GM18861 (cell line): ENCODE data around the gene TMPRSS5.
A peak's percentile ranks its signal among the peaks of the same experiment; 100 is the strongest.
"Not testable (repeated sequence)": the region's sequence is repeated elsewhere in the genome, so short reads cannot be mapped to it uniquely, and the experiment has no call there.

Experiments used
- ATAC-seq: cut with Tn5 transposase; IDR thresholded peaks from one replicate; pipeline ENCODE4 v1.9.1; 2021; ENCODE audit not compliant: unreplicated experiment

Gene TMPRSS5

GRCh38 chr11:113697756-113698407 is 8.2 kb downstream of the TMPRSS5 start:
- ATAC-seq = no peak

GRCh38 chr11:113697111-113697510 is 9.0 kb downstream of the TMPRSS5 start:
- ATAC-seq = no peak

GRCh38 chr11:113695207-113695606 is 10.9 kb downstream of the TMPRSS5 start:
- no peak for ATAC-seq

- ATAC-seq = no peak
Measured at GRCh38 chr11:113694390-113694789, 11.7 kb downstream of the TMPRSS5 start.

- ATAC-seq = no peak
Measured at GRCh38 chr11:113693030-113693429, 13.1 kb downstream of the TMPRSS5 start.

- no peak for ATAC-seq
Measured at GRCh38 chr11:113690619-113691569, 15.2 kb downstream of the TMPRSS5 start.

- ATAC-seq = no peak
Measured at GRCh38 chr11:113689768-113690618, 16.1 kb downstream of the TMPRSS5 start.

GRCh38 chr11:113685654-113686359 is 20.3 kb downstream of the TMPRSS5 start:
- ATAC-seq = peak; percentile 51

- no peak for ATAC-seq
Measured at GRCh38 chr11:113684496-113684895, 21.6 kb downstream of the TMPRSS5 start.

- no peak for ATAC-seq
Measured at GRCh38 chr11:113683481-113684046, 22.5 kb downstream of the TMPRSS5 start.

- ATAC-seq = no peak
Measured at GRCh38 chr11:113681711-113682413, 24.2 kb downstream of the TMPRSS5 start.

GRCh38 chr11:113681282-113681681 is 24.8 kb downstream of the TMPRSS5 start:
- ATAC-seq = no peak

- no peak for ATAC-seq
Measured at GRCh38 chr11:113677685-113678084, 28.4 kb downstream of the TMPRSS5 start.

- ATAC-seq = no peak
Measured at GRCh38 chr11:113675565-113675964, 30.5 kb downstream of the TMPRSS5 start.

- ATAC-seq = peak; percentile 67
Measured at GRCh38 chr11:113675003-113675561, 31.0 kb downstream of the TMPRSS5 start.

GRCh38 chr11:113674397-113674685 is 31.8 kb downstream of the TMPRSS5 start:
- no peak for ATAC-seq

- ATAC-seq = no peak
Measured at GRCh38 chr11:113673550-113674396, 32.3 kb downstream of the TMPRSS5 start.

- not testable (repeated sequence) for ATAC-seq
Measured at GRCh38 chr11:113671914-113672313, 34.2 kb downstream of the TMPRSS5 start.

GRCh38 chr11:113670831-113671215 is 35.3 kb downstream of the TMPRSS5 start:
- ATAC-seq = no peak
